GM12878 (cell line): ENCODE results near the gene NTSR1. TPM values are rescaled to one million over a fixed set of nuclear protein-coding genes. Genes with fewer than 3 reads are reported as not detected.

ENCODE experiments used
- ATAC-seq: fragments of 200-7000 bp; cut with Tn5 transposase; 3 replicates; pipeline ENCODE4 v1.9.1; 2020; ENCODE audit warnings: mild to moderate bottlenecking, moderate library complexity
- BruUV-seq: library from RNA; stranded (reverse); fragments of 400-500 nt; replicated peaks from 2 replicates; lab custom pipeline; 2021; lab: Mats Ljungman, UMichigan
- CTCF ChIA-PET: fragments of 300-600 bp; sonication (Branson Sonifier 250); formaldehyde crosslinking; extraction: SDS; loops from one replicate; lab custom pipeline; 2021; ENCODE audit warnings: inconsistent platforms; lab: Yijun Ruan, JAX
- POLR2A ChIA-PET: fragments of 350-600 bp; formaldehyde crosslinking; extraction: SDS; loops from one replicate; lab custom pipeline; 2021; ENCODE audit warnings: inconsistent platforms; lab: Charles Lee
- RAD21 ChIA-PET: fragments of 300-600 bp; sonication (Branson Sonifier 250); formaldehyde crosslinking; loops from one replicate; lab custom pipeline; 2023; ENCODE audit warnings: antibody characterized with exemption; ENCODE audit not compliant: unreplicated experiment; lab: Charles Lee
- SMC1A ChIA-PET: fragments of 300-600 bp; sonication (Branson Sonifier 250); formaldehyde crosslinking; loops from one replicate; lab custom pipeline; 2023; ENCODE audit not compliant: unreplicated experiment, uncharacterized antibody; lab: Charles Lee
- DNase-seq: peaks from one replicate; pipeline ENCODE4 v3.0.0-alpha.2; 2011; ENCODE audit warnings: low read depth, low spot score
- FAIRE-seq: peaks from 3 replicates; lab custom pipeline; 2011; peaks lifted over from hg19 to GRCh38; lab: Jason Lieb, UNC
- H2AFZ ChIP-seq: 2 replicates; pipeline ENCODE4 v1.6.0; 2011; ENCODE audit warnings: low read depth, low read length, control low read depth; ENCODE audit not compliant: control insufficient read depth
- H3K27ac ChIP-seq: 2 replicates; pipeline ENCODE4 v1.5.1; 2011; ENCODE audit warnings: control low read depth; ENCODE audit not compliant: control insufficient read depth, insufficient read depth
- H3K27me3 ChIP-seq, 2 experiments: replicated peaks in 1 of 2; 2 replicates each; pipeline versions ENCODE4 v1.6.0 to v1.6.1; 2011; ENCODE audit warnings: low read length in 1 of 2; ENCODE audit not compliant: control insufficient read depth in 2 of 2, insufficient read depth in 2 of 2
- H3K36me3 ChIP-seq, 2 experiments: 2 replicates each; pipeline ENCODE4 v1.5.1; 2011; ENCODE audit warnings: low read length in 1 of 2; ENCODE audit not compliant: control insufficient read depth in 2 of 2, insufficient read depth in 2 of 2
- H3K4me1 ChIP-seq: 2 replicates; pipeline ENCODE4 v1.6.1; 2011; ENCODE audit warnings: mild to moderate bottlenecking, low read length, moderate library complexity, mixed read lengths; ENCODE audit not compliant: control insufficient read depth, insufficient read depth
- H3K4me2 ChIP-seq: 2 replicates; pipeline ENCODE4 v1.6.0; 2011; ENCODE audit warnings: control low read depth; ENCODE audit not compliant: control insufficient read depth, insufficient read depth
- H3K4me3 ChIP-seq: fragments of 200-600 bp; sonication (generic); 2 replicates; pipeline ENCODE4 v1.5.1; 2016
- H3K79me2 ChIP-seq: 2 replicates; pipeline ENCODE4 v1.6.0; 2011; ENCODE audit warnings: low read length; ENCODE audit not compliant: control insufficient read depth, insufficient read depth
- H3K9ac ChIP-seq: 2 replicates; pipeline ENCODE4 v1.8.0; 2011; ENCODE audit warnings: low read length, control low read depth, mixed read lengths; ENCODE audit not compliant: control insufficient read depth, insufficient read depth
- H3K9me3 ChIP-seq: replicated peaks from 3 replicates; pipeline ENCODE4 v1.5.1; 2011; ENCODE audit warnings: mild to moderate bottlenecking, low read length; ENCODE audit not compliant: control insufficient read depth, insufficient read depth
- H4K20me1 ChIP-seq: 2 replicates; pipeline ENCODE4 v1.6.0; 2011; ENCODE audit not compliant: control insufficient read depth, insufficient read depth
- BHLHE40 ChIP-seq, 2 experiments: fragments of 450-650 bp in 1 of 2; IDR thresholded peaks; 2 replicates each; pipeline ENCODE4 v1.6.1; 2011 to 2017; ENCODE audit warnings: low read depth in 2 of 2, borderline replicate concordance in 1 of 2, improper control_type of control experiment in 1 of 2, low read length in 1 of 2, mild to moderate bottlenecking in 1 of 2
- EZH2 ChIP-seq: IDR thresholded peaks from 2 replicates; pipeline ENCODE4 v1.6.1; 2012; ENCODE audit warnings: low read depth, mild to moderate bottlenecking, control low read depth, inconsistent platforms, low read length, borderline replicate concordance; ENCODE audit not compliant: control insufficient read depth
- IRF4 ChIP-seq: IDR thresholded peaks from 2 replicates; pipeline ENCODE4 v1.6.1; 2011; ENCODE audit warnings: low read depth, low read length
- PAX8 ChIP-seq: fragments of 450-650 bp; IDR thresholded peaks from 2 replicates; pipeline ENCODE4 v1.6.1; 2017; ENCODE audit warnings: mild to moderate bottlenecking, moderate library complexity
- RAD51 ChIP-seq: fragments of 450-650 bp; IDR thresholded peaks from 2 replicates; pipeline ENCODE4 v1.6.1; 2016; ENCODE audit warnings: moderate library complexity, mild to moderate bottlenecking, inconsistent platforms
- RELA ChIP-seq: fragments of 450-650 bp; IDR thresholded peaks from 2 replicates; pipeline ENCODE4 v1.8.0; 2014; ENCODE audit warnings: borderline replicate concordance; ENCODE audit not compliant: partially characterized antibody
- SMC3 ChIP-seq: IDR thresholded peaks from 2 replicates; pipeline ENCODE4 v1.6.1; 2011; ENCODE audit warnings: low read length, improper control_type of control experiment, borderline replicate concordance
- SREBF1 ChIP-seq: IDR thresholded peaks from 2 replicates; pipeline ENCODE4 v1.6.1; 2012; ENCODE audit warnings: mild to moderate bottlenecking, low read length
- WGBS: methylation state at CpG from one replicate; pipeline ENCODE4 v1.1.6; 2016; ENCODE audit warnings: low lambda C conversion rate; ENCODE audit not compliant: insufficient replicate concordance, insufficient coverage; ENCODE audit errors: missing lambda C conversion rate; 5-methylcytosine and 5-hydroxymethylcytosine counted together
- in situ Hi-C: fragments of 300-500 bp; cut with MboI; formaldehyde crosslinking; loops from 9 replicates; pipeline ENCODE4 v1.14.3; 2018; ENCODE audit warnings: mixed read lengths
- intact Hi-C: fragments of 100-400 bp; cut with micrococcal nuclease; formaldehyde crosslinking; loops from one replicate; pipeline ENCODE4 v1.14.2; 2022; ENCODE audit not compliant: unreplicated experiment
- polyA plus RNA-seq, 11 experiments: library from polyadenylated mRNA; depleted of rRNA in 4 of 11; unstranded in 6 of 11; stranded (reverse) in 5 of 11; fragments of >200 nt; fragmentation: Nextera tagmentation in 4 of 11; fragmentation: Illumina TruSeq in 1 of 11; extraction: Ambion mirVana in 4 of 11; extraction: Trizol in 1 of 11; gene quantifications; 1 replicate in 1 of 11; 2 replicates in 10 of 11; pipeline versions ENCODE4 v1.2.1 to v1.2.3, GENCODE V29; 2011 to 2016; ENCODE audit warnings: inconsistent platforms in 2 of 11, missing spikeins in 2 of 11, low read depth in 1 of 11
- total RNA-seq, 4 experiments: library from RNA; depleted of rRNA in 3 of 4; stranded (reverse); fragments of >200 nt in 3 of 4; fragmentation: Illumina TruSeq in 1 of 4; extraction: Trizol in 1 of 4; gene quantifications; 2 replicates each; pipeline versions ENCODE4 v1.2.1 to v1.2.3, GENCODE V29; 2013 to 2021
- TF ChIP-seq, protein P1 (sequence below): fragments of 450-650 bp; IDR thresholded peaks from 2 replicates; pipeline ENCODE4 v1.6.1; 2018; ENCODE audit warnings: mild to moderate bottlenecking, low read depth, moderate library complexity; ENCODE audit not compliant: partially characterized antibody
- TF ChIP-seq, protein P2 (sequence below): fragments of 450-650 bp; IDR thresholded peaks from 2 replicates; pipeline ENCODE4 v1.6.1; 2016; ENCODE audit warnings: mild to moderate bottlenecking

The NTSR1 gene
- total and polyA plus RNA-seq, 10 of the 15 experiments (the other 5 are each of a cell fraction or from before 2014, with no cell fraction given) = not detected

DNA sequence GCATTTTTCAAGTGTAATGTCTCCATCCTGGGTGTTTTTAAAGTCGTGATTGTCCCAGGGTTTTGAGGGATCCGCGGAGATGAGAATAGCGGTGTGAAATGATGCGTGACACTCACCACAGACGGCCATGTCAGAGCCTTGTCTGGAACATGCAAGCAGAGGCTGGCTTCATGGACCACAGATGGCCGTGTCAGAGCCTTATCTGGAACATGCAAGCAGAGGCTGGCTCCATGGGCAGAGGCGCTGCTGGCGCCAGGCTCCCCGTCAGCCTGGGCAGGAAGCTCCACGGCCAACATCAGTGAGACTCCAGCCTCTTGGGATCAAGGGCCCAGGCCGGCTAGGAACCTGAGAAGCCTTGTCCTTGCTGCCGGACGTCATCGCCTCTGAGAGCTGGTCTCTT is 80.0 kb downstream of the NTSR1 start:
- POLR2A ChIA-PET = no interaction called here
- in situ Hi-C loops (no loop called here), intact Hi-C loops (no loop called here)
- TF ChIP-seq, protein P1, sequence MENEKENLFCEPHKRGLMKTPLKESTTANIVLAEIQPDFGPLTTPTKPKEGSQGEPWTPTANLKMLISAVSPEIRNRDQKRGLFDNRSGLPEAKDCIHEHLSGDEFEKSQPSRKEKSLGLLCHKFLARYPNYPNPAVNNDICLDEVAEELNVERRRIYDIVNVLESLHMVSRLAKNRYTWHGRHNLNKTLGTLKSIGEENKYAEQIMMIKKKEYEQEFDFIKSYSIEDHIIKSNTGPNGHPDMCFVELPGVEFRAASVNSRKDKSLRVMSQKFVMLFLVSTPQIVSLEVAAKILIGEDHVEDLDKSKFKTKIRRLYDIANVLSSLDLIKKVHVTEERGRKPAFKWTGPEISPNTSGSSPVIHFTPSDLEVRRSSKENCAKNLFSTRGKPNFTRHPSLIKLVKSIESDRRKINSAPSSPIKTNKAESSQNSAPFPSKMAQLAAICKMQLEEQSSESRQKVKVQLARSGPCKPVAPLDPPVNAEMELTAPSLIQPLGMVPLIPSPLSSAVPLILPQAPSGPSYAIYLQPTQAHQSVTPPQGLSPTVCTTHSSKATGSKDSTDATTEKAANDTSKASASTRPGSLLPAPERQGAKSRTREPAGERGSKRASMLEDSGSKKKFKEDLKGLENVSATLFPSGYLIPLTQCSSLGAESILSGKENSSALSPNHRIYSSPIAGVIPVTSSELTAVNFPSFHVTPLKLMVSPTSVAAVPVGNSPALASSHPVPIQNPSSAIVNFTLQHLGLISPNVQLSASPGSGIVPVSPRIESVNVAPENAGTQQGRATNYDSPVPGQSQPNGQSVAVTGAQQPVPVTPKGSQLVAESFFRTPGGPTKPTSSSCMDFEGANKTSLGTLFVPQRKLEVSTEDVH = no peak
- no peak for TF ChIP-seq IRF4
- no peak for TF ChIP-seq RELA
- no peak for TF ChIP-seq PAX8
- no peak for TF ChIP-seq SMC3
- no peak for TF ChIP-seq RAD51
- no peak for TF ChIP-seq EZH2
- no peak for TF ChIP-seq BHLHE40 (IDR thresholded peaks at IDR 0.05; ENCODE audit: borderline replicate concordance in 1 of 2, low read depth in 2 of 2, low read length in 1 of 2)
- TF ChIP-seq SREBF1 = no peak
- TF ChIP-seq, protein P2, sequence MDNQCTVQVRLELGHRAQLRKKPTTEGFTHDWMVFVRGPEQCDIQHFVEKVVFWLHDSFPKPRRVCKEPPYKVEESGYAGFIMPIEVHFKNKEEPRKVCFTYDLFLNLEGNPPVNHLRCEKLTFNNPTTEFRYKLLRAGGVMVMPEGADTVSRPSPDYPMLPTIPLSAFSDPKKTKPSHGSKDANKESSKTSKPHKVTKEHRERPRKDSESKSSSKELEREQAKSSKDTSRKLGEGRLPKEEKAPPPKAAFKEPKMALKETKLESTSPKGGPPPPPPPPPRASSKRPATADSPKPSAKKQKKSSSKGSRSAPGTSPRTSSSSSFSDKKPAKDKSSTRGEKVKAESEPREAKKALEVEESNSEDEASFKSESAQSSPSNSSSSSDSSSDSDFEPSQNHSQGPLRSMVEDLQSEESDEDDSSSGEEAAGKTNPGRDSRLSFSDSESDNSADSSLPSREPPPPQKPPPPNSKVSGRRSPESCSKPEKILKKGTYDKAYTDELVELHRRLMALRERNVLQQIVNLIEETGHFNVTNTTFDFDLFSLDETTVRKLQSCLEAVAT = no peak
- DNase-seq (no peak), ATAC-seq (no peak), FAIRE-seq (no peak)
- no peaks in the 10 kb centered on the region for H4K20me1 ChIP-seq
- no peaks in the 10 kb centered on the region; a peak in 1 of 4 replicates for H3K36me3 ChIP-seq
- no peaks in the 10 kb centered on the region for H3K79me2 ChIP-seq
- RAD21 ChIA-PET = no interaction called here
- no peak overlapping the region for H3K9ac ChIP-seq
- no peaks in the 10 kb centered on the region; the same call in 2 of the 3 replicates for H3K9me3 ChIP-seq
- CTCF ChIA-PET = interaction anchor here (0.5 to 2.1 kb wide), 4 partner anchors 20 to 172 kb away, joined by 3 to 5 read pairs (median 4); no protein-coding TSS in a partner anchor
- peaks cover 2 to 4% of the 10 kb centered on the region in 2 experiments; a peak in 2 of 4 replicates for H3K27me3 ChIP-seq
- H3K4me2 ChIP-seq = no peak overlapping the region
- SMC1A ChIA-PET = interaction anchor here (0.9 to 1.5 kb wide), 5 partner anchors 20 to 287 kb away, joined by 3 to 4 read pairs (median 3); no protein-coding TSS in a partner anchor
- no TSS peak for BruUV-seq
- 48% methylated on average over 15 of the region's 15 CpGs for WGBS
- no peak overlapping the region for H2AFZ ChIP-seq
- no peak overlapping the region for H3K27ac ChIP-seq
- peaks cover 10% of the 10 kb centered on the region for H3K4me1 ChIP-seq
- no peak overlapping the region for H3K4me3 ChIP-seq
